Endometrial microvascular endothelial cells (primary cell): Measurements from ENCODE around the gene PHACTR2. TPM values are rescaled to one million over a fixed set of nuclear protein-coding genes. Genes with fewer than 3 reads are reported as not detected.

Source experiments
- in situ Hi-C: cut with HindIII; loops from 2 replicates; pipeline ENCODE4 v1.10.0; 2017; ENCODE audit warnings: low sequenced_read_pairs, low pct_unique_long_range_greater_than_20kb; ENCODE audit errors: inconsistent ontology term
- total RNA-seq: library from RNA; depleted of rRNA; stranded (reverse); fragments of >200 nt; gene quantifications from one replicate; pipeline ENCODE4 v1.2.3, GENCODE V29; 2015; ENCODE audit errors: inconsistent ontology term

PHACTR2 gene
- total RNA-seq, 1 donor from 2014 or later, result 91.1 TPM

DNA sequence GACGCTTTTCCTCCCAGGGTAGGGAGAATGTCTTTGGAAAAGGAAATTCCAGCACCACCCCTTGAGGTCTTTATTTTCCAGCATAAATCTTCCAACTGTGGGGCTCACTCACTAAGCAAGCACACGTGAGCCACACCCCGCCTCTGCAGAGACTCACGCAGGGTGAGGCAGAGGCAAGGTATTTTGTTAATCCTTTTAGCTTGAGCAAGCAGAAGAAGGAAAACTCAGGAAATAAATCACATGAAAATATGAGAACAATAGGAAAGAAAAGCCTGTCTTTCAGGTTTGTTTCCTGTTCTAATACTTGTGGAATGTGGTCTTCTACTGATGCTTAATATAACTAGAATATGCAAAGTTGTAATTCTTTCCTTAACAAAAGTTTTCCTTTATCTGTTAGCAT, 4.1 kb upstream of the PHACTR2 start:
- in situ Hi-C loops, result no loop called here

DNA sequence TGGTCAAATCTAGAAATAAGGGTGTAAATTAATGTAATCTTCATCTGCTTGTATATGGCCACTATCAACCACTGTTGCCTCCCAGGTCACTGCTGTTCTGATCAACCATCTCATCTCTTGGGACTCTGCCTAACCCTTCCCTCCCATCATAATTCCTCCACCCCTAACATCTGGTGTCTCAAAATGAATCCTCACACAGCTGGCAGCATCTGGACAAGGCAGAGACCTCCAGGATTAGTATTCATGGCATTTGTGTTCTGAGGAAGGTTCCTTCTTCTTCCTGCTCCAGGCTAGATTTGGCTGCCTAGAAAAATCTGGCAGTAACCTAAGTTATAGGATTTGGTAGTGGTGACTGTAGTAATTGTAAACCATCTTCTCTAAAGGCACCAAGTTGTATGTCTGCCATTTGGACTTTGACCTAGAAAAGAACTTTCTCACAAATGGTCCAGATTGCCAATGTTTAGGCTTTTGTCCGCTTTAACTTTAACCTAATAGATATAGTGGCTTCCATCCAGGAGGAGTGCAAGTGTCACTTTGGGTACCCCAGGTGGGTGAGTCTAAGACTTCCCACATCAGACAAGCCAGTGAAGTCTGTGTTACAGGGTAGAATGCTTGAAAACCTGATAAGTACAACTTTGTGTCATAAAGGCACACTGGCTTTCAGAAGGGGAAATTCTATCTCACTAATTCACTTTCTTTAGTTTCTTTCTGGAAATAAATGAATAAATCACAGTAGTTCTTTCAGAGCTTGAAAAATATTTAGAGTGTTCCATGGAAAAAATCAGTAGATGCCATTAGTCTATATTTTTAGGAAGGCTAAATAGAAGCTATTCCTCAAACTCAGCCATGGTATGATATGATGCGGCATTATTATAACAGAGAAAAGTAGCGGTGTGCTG, 3.0 kb upstream of the PHACTR2 start:
- in situ Hi-C loops, result loop anchor here (5.0 kb wide), 1 partner anchor 83 kb away; no protein-coding TSS in a partner anchor

DNA sequence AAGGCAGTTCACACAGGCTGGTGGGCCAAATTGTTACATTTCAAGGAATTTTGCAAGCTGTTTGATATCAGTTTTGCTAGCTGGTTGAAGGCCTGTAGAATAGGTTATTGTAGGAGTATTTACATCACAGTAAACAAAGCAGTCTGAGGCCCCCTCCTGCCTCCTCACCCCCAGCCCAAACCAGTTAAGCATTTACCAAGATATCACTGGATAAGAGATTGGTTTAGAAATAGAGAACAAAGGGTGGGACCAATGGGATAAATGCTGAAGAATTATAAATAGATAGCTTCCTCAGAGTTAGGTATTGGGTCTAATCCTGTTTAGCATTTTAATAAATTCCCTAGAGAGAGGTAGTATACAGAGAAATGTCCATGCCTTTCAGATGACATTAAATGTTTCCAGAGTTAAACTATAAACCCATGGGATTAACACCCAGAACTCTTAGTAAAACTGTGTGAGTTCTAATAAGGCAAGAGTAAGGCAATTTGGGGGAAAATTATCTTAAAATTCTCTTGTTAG, 2.3 kb upstream of the PHACTR2 start:
- in situ Hi-C loops, result loop anchor here (5.0 kb wide), 1 partner anchor 82 kb away; no protein-coding TSS in a partner anchor

DNA sequence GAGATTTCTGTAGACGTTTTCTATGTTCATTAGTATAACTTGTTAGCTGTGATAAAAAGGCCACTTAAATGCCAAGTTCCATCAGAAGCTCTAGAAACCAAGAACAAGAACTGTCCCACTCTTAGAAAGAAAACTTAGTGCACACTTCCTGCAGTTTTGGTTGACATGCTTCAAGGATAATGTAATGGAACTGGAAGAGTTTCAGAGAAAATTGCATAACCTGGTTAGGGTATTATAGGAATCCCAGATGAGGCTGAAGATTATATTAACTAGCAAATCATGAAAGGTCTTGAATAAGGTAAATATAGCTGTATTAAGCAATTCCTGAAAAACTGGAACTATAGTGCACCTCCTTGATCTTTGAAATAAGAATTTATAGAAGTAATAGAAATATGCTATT, 1.8 kb upstream of the PHACTR2 start:
- in situ Hi-C loops, result loop anchor here (5.0 kb wide), 1 partner anchor 81 kb away; no protein-coding TSS in a partner anchor

DNA sequence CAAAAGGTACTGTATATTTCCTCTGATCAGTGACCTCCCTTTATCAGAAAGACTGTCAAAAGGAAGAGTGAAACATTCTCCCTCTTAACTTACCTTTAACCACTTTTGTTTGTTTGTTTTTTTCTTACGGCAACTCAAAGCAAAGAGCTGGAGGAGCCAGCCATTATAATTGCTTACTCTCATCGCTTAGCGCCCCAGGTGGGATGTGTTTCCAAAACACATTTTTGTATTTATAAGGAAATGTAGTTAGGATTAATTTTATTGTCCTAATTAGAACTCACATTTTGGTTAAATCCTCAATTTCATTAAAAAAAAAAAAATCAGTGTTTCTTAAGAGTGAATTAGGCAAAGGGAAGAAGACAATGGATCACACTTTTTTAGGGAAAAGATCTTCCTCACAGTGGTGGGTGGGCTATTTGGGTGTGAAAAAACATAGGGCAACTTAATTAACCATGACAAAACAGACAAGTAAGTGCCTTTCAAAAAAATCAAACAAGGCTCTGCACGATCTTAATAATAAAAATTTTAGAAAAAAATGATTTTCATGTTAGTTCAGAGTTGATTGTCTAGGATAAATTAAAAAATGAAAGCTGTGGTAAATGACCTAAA, 1.2 kb upstream of the PHACTR2 start:
- in situ Hi-C loops, result loop anchor here (5.0 kb wide), 1 partner anchor 81 kb away; no protein-coding TSS in a partner anchor

DNA sequence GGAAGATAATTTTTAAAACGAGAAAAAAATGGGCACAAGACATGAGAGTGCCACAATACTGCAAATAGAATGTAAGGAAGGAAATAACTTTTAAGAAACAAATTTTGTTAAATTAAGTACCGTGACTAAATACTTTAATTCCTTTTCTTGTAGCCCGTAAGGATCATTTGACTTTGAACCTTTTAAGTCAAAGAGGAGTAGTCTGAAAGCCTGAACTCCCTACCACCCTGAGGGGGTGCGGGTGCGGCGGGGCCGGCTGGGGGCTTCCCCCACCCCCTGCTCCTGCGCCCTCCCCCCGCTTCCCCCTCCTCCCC, 231 bp upstream of the PHACTR2 start:
- in situ Hi-C loops, result loop anchor here (5.0 kb wide), 1 partner anchor 80 kb away; no protein-coding TSS in a partner anchor

DNA sequence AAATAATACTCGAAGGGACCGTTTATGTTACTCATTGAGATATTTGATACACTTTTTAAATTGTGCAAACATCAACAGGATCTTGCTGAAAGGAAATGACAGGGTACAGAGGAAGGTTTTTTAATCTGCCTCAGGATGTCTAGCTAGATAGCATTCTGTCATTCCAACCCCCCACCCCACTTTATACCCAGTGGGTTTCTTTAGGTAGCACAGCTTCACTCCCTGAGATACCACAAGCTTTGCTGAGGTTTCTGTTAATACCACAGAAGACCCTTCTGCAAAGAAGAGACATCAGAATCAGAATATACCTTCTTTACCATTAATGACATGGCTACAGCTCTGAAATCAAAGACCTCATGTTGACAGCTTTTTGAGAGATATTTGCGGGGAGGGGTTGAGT, 1.3 kb downstream of the PHACTR2 start:
- in situ Hi-C loops, result loop anchor here (5.0 kb wide), 1 partner anchor 78 kb away; no protein-coding TSS in a partner anchor

DNA sequence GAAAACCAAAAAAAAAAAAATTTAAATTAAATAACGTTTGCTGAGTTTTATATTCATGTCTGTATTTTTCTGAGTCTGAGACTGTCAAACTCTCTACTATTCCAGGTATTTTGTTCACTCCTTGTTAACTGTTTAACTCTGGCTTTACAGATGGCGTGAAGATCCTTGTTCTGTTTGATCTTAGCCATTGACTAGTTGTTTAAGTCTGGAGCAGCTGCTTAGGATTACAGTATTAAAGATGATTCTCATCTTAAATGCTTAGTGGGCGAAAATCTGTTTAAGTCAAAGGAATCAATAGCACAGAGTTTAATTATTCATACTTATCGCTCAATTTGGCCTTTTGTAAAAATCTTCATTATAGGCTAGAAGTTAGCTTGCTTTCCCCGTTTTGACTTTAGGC, 2.4 kb downstream of the PHACTR2 start:
- in situ Hi-C loops, result no loop called here

DNA sequence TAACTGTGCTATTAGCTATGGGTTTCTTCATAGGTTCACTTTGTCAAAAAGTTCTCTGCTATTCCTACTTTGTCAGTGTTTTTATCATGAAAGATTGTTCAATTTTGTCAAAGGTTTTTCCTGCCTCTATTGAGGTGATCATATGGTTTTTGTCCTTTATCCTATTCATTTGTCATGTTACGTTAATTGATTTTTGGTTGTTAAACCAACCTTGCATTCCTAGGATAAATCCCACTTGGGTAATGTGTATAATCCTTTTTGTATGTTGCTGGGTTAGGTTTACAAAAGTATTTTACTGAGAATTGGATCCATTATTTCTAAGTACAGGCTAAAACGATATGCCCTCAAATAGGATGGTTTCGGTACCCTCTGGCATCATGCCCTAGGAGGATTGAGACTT, 5.0 kb downstream of the PHACTR2 start:
- in situ Hi-C loops, result no loop called here

DNA sequence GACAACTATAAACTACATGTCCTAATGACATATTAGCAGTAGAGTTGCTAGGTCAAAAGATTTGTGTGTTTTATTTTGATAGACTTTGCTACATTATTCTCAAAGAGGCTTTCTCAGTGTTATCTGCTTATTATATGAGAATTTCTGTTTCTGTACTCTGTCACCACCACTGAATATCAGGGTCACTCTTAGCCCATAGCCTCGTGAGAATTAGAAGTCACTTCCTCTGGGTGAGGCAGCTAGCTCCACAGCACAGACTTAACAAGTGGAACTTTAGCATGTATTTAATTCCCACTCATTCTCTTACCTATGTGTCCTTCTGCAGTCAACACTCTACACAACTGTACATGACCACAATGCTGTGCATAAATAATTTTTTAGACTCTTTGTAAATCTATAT, 6.7 kb downstream of the PHACTR2 start:
- in situ Hi-C loops, result no loop called here

DNA sequence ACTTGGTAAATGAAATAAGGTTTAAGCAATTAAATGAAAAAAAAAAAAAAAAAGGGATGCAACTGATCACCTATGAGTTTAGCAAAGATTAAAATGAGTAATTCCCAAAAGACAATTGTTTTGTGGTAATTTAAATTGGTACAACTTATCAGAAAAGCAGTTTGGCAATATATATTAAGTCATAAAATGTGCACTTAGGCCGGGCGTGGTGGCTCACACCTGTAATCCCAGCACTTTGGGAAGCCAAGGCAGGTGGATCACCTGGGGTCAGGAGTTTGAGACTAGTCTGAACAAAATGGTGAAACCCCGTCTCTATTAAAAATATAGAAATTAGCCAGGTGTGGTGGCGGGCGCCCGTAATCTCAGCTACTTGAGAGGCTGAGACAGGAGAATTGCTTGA, 7.9 kb downstream of the PHACTR2 start:
- in situ Hi-C loops, result no loop called here

DNA sequence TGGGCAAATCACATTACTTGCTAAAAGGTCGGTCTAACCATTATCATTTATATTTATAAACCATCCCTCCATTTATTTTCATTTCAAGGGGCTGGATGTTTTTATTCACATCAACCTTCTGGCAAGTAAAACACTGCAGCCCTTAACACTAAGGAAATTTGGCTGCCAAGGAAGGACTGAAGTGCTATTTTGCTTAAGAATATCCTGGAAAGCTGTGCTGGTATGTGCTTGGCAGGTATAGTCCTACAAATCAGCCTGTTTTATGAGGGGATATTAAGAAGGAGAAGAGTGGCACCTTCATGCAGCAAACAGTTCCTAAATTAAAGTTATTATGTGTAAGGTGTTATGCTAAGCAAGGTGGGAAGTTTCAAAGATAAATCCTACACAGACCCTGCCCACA, 9.8 kb downstream of the PHACTR2 start:
- in situ Hi-C loops, result no loop called here

DNA sequence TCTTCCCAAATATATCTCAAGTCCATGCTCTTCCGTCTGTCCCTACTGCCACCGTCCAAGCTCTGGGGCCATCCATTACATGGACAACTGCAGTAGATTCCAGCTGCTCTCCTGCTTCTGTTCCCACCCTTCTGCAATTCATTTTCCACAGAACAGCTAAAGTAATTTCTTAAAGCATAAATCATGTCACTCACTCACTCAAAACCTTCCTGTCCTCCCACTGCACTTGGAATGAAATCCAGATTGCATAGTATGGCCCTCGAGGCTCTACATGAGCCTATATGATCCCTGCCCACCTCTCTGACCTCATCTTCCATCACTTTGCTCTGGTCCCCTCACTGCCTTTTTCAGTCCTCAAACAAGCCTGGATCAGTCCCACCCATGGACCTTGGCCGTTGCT, 10.9 kb downstream of the PHACTR2 start:
- in situ Hi-C loops, result no loop called here

DNA sequence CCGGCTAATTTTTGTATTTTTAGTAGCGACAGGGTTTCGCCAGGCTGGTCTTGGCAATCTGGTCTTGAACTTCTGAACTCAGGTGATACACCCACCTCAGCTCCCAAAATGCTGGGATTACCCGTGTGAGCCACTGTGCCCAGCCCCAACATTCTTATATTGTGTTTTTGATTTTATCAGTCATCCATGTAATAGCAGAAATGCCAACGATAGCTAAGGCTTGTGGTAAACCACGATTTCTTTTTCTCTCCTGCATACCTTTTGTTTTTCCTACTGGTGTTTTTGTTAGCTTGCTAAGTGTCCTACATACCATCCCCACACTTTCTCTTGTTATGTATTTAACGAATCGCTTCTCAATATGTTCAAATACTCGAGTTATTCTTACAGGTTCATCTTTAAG, 12.1 kb downstream of the PHACTR2 start:
- in situ Hi-C loops, result no loop called here

DNA sequence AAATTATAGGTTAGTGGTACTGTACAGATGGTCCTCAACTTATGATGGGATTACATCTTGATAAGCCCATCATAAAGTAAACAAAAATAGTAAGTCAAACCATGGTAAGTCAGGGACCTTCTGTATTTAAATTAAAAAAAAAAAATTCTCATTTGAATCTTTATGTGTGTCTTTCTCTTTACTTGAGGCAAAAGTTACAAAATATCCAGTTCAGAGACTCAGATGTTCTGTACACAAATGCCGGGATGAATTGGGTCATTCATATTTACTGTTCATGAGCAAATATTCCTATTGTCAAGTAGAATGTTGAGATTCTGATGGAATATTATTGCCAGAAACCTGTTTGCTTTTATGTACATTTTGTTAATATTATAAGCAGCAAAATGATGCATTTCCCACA, 13.4 kb downstream of the PHACTR2 start:
- in situ Hi-C loops, result no loop called here

DNA sequence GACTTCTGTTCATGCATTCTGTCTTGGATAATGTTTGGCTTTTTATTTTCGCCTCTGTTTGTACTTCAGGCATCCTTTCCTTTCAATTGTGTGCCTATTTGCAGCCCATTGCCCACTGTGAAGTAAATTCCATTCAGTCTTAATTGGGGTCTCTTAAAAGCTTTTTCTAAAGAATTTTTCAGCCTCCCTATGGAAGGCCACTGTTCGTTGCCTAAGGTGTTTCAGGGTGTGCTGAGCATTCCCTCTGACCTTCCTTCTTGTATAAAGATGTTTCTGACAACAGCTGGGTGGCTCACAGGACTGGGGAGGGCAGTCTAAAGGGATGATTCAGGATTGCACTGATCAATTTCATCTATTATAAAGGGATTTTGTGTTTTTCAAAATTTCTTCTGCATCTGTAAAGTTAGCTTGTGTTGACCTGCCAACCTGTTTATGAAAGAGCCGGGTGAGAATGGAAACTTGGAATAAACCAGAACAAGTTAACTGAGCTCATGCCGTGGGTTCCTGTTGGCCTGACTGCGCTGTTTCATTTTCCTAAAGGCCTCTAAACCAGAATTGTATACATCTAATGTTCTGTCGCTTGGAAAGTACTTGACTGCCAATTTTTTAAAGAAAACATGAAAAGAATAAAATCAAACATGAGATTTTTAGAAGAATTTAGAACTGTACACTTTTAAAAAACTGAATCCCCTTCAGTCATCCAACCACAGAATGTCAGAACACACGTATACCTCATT, 14.3 kb downstream of the PHACTR2 start:
- in situ Hi-C loops, result no loop called here

DNA sequence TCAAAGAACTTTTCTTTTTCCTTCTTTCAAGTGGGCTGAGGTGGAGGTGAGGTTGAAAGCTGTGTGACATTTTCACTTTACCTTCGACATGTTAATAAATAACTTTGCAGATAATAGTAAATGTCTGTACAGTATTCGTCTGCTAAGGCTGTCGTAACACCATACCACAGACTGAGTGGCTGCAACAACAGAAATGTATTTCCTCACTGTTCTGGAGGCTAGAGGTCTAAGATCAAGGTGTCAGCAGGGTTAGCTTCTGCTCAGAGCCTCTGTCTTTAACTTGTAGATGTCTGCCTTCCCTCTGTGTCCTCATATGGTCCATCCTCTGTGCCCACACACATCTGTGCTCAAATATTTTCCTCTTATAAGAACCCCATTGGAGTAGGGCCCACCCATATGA, 14.9 kb downstream of the PHACTR2 start:
- in situ Hi-C loops, result no loop called here

DNA sequence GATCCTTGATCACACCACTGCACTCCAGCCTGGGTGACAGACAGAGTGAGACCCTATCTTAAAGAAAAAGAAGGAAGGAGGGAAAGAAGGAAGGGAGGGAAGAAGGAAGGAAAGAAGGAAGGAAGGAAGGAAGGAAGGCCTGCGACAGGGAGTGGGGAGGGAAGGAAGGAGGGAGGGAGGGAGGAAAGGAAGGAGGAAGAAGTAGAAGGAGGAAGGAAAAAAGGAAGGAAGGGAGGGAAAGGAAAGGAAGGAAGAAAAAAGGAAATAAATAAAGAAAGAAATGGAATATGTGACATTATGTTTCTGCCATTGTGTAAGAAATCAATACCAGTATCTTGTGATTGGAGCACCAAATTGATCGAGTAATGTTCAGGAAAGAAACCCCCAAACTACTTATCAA, 16.2 kb downstream of the PHACTR2 start:
- in situ Hi-C loops, result no loop called here

DNA sequence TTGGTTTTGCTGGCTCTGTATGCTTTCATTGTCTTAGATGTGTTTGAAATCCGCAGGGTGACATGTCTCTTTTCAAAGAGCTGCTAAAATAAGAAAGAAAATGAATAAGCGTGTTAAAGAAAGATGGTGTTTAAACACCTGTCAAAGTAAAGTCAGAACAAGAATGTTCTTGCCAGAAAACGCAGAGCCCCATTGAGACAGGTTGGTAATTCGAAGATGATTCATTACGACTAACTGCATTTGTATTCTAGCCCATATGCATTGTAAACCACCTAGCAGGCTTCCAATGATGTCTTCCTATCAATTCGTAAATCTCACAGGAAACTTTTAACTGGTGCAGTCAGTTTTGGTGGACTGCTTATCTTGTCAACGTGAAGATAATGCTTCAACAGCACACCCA, 16.8 kb downstream of the PHACTR2 start:
- in situ Hi-C loops, result no loop called here
